ENCODE measurements around the gene ITGA11. TPM values are rescaled to one million over a fixed set of nuclear protein-coding genes. Genes with fewer than 3 reads are reported as not detected.
"Not testable (repeated sequence)": the region's sequence is repeated elsewhere in the genome, so short reads cannot be mapped to it uniquely, and the experiment has no call there.

ITGA11 gene
- total RNA-seq, 1 experiment from 2014 or later = not detected

GRCh38 chr15:68425428-68426060 is 6.4 kb downstream of the ITGA11 start:
- no peak for DNase-seq (ENCODE audit: low spot score)

GRCh38 chr15:68424754-68425390 is 7.1 kb downstream of the ITGA11 start:
- DNase-seq (ENCODE audit: low spot score) = no peak

GRCh38 chr15:68423359-68424296 is 8.3 kb downstream of the ITGA11 start:
- DNase-seq (ENCODE audit: low spot score) = no peak

GRCh38 chr15:68422403-68423145 is 9.4 kb downstream of the ITGA11 start:
- not testable (repeated sequence) for DNase-seq (ENCODE audit: low spot score)

- DNase-seq (ENCODE audit: low spot score) = no peak
Measured at GRCh38 chr15:68421798-68422402, 10.1 kb downstream of the ITGA11 start.

- DNase-seq (ENCODE audit: low spot score) = peak; percentile 68
Measured at GRCh38 chr15:68421115-68421551, 10.8 kb downstream of the ITGA11 start.

GRCh38 chr15:68420186-68420684 is 11.7 kb downstream of the ITGA11 start:
- no peak for DNase-seq (ENCODE audit: low spot score)

- DNase-seq (ENCODE audit: low spot score) = no peak
Measured at GRCh38 chr15:68419301-68420175, 12.4 kb downstream of the ITGA11 start.

- peak; percentile 35 for DNase-seq (ENCODE audit: low spot score)
Measured at GRCh38 chr15:68418611-68419161, 13.3 kb downstream of the ITGA11 start.

GRCh38 chr15:68417897-68418296 is 14.1 kb downstream of the ITGA11 start:
- no peak for DNase-seq (ENCODE audit: low spot score)

- no peak for DNase-seq (ENCODE audit: low spot score)
Measured at GRCh38 chr15:68417051-68417450, 14.9 kb downstream of the ITGA11 start.

GRCh38 chr15:68416158-68416535 is 15.8 kb downstream of the ITGA11 start:
- no peak for DNase-seq (ENCODE audit: low spot score)

GRCh38 chr15:68415501-68416157 is 16.3 kb downstream of the ITGA11 start:
- no peak for DNase-seq (ENCODE audit: low spot score)

- no peak for DNase-seq (ENCODE audit: low spot score)
Measured at GRCh38 chr15:68415061-68415460, 16.9 kb downstream of the ITGA11 start.

- no peak for DNase-seq (ENCODE audit: low spot score)
Measured at GRCh38 chr15:68414591-68414990, 17.4 kb downstream of the ITGA11 start.

GRCh38 chr15:68414206-68414555 is 17.8 kb downstream of the ITGA11 start:
- DNase-seq (ENCODE audit: low spot score) = no peak

- no peak for DNase-seq (ENCODE audit: low spot score)
Measured at GRCh38 chr15:68413363-68414205, 18.4 kb downstream of the ITGA11 start.

- no peak for DNase-seq (ENCODE audit: low spot score)
Measured at GRCh38 chr15:68412218-68412617, 19.7 kb downstream of the ITGA11 start.

All from HT-29 (cell line).